H9 (cell line): ENCODE measurements around the gene BCAS1. TPM values are rescaled to one million over a fixed set of nuclear protein-coding genes. Genes with fewer than 3 reads are reported as not detected.

Source experiments
- DNase-seq: peaks from one replicate; pipeline ENCODE4 v3.0.0-alpha.2; 2017
- H2AFZ ChIP-seq: one replicate; pipeline ENCODE4 v1.6.1; 2013; ENCODE audit warnings: mild to moderate bottlenecking, low read length, control low read depth, moderate library complexity
- H2AK5ac ChIP-seq: 2 replicates; pipeline ENCODE4 v1.6.1; 2013; ENCODE audit warnings: low read length, control low read depth, mixed read lengths; ENCODE audit not compliant: insufficient read length
- H2BK120ac ChIP-seq: one replicate; pipeline ENCODE4 v1.6.1; 2013; ENCODE audit warnings: low read depth, mild to moderate bottlenecking, low read length, control low read depth, inconsistent platforms; ENCODE audit not compliant: poor library complexity, severe bottlenecking
- H2BK12ac ChIP-seq: 2 replicates; pipeline ENCODE4 v1.6.1; 2013; ENCODE audit warnings: low read length, control low read depth, mixed read lengths, low read depth; ENCODE audit not compliant: insufficient read length
- H2BK15ac ChIP-seq: 2 replicates; pipeline ENCODE4 v1.6.1; 2013; ENCODE audit warnings: low read depth, low read length, control low read depth
- H2BK20ac ChIP-seq: one replicate; pipeline ENCODE4 v1.6.1; 2013; ENCODE audit warnings: low read depth, mild to moderate bottlenecking, low read length, control low read depth, inconsistent platforms; ENCODE audit not compliant: poor library complexity, severe bottlenecking
- H2BK5ac ChIP-seq: 2 replicates; pipeline ENCODE4 v1.6.1; 2013; ENCODE audit warnings: low read length, control low read depth, mixed read lengths; ENCODE audit not compliant: insufficient read length
- H3K14ac ChIP-seq: 2 replicates; pipeline ENCODE4 v1.6.1; 2013; ENCODE audit warnings: low read length, control low read depth; ENCODE audit not compliant: insufficient read depth
- H3K18ac ChIP-seq: 2 replicates; pipeline ENCODE4 v1.6.1; 2013; ENCODE audit warnings: low read depth, mild to moderate bottlenecking, mixed read lengths, low read length, control low read depth; ENCODE audit not compliant: insufficient read length
- H3K23ac ChIP-seq: 2 replicates; pipeline ENCODE4 v1.6.1; 2013; ENCODE audit warnings: low read length, control low read depth, mixed read lengths, low read depth; ENCODE audit not compliant: insufficient read length
- H3K23me2 ChIP-seq: 2 replicates; pipeline ENCODE4 v1.6.1; 2013; ENCODE audit warnings: low read depth, mild to moderate bottlenecking, mixed read lengths, low read length, control low read depth; ENCODE audit not compliant: insufficient read length, poor library complexity, severe bottlenecking
- H3K27ac ChIP-seq: 2 replicates; pipeline ENCODE4 v1.5.1; 2013; ENCODE audit warnings: low read length, control low read depth, mixed read lengths, low read depth; ENCODE audit not compliant: insufficient read length
- H3K27me3 ChIP-seq: 2 replicates; pipeline ENCODE4 v1.6.1; 2013; ENCODE audit warnings: low read length, control low read depth, inconsistent platforms; ENCODE audit not compliant: insufficient read depth
- H3K4ac ChIP-seq: 2 replicates; pipeline ENCODE4 v1.6.1; 2013; ENCODE audit warnings: low read depth, mild to moderate bottlenecking, control low read depth, inconsistent platforms, low read length, moderate library complexity
- H3K4me1 ChIP-seq: 2 replicates; pipeline ENCODE4 v1.6.1; 2013; ENCODE audit warnings: low read length, control low read depth, inconsistent platforms; ENCODE audit not compliant: insufficient read depth
- H3K4me2 ChIP-seq: 2 replicates; pipeline ENCODE4 v1.6.1; 2013; ENCODE audit warnings: low read length, control low read depth, mixed read lengths; ENCODE audit not compliant: insufficient read length, insufficient read depth
- H3K56ac ChIP-seq: 2 replicates; pipeline ENCODE4 v1.6.1; 2013; ENCODE audit warnings: low read depth, mild to moderate bottlenecking, mixed read lengths, low read length, control low read depth; ENCODE audit not compliant: insufficient read length
- H3K79me1 ChIP-seq: 2 replicates; pipeline ENCODE4 v1.6.1; 2013; ENCODE audit warnings: low read depth, mild to moderate bottlenecking, moderate library complexity, low read length, control low read depth, inconsistent platforms; ENCODE audit not compliant: insufficient read depth, poor library complexity, severe bottlenecking
- H3K79me2 ChIP-seq: 2 replicates; pipeline ENCODE4 v1.6.1; 2013; ENCODE audit warnings: low read length, control low read depth, inconsistent platforms; ENCODE audit not compliant: insufficient read depth
- H3K9ac ChIP-seq: 2 replicates; pipeline ENCODE4 v1.6.1; 2013; ENCODE audit warnings: low read length, control low read depth, mixed read lengths; ENCODE audit not compliant: insufficient read length; ENCODE audit errors: extremely low read depth
- H3K9me3 ChIP-seq: one replicate; pipeline ENCODE4 v1.6.1; 2013; ENCODE audit warnings: low read depth, low read length, inconsistent platforms; ENCODE audit not compliant: control insufficient read depth
- H3T11ph ChIP-seq: one replicate; pipeline ENCODE4 v1.6.1; 2013; ENCODE audit warnings: mild to moderate bottlenecking, low read length, control low read depth, inconsistent platforms
- H4K20me1 ChIP-seq: one replicate; pipeline ENCODE4 v1.6.1; 2013; ENCODE audit not compliant: control insufficient read depth, insufficient read length, insufficient read depth
- H4K5ac ChIP-seq: 2 replicates; pipeline ENCODE4 v1.6.1; 2013; ENCODE audit warnings: low read depth, mild to moderate bottlenecking, mixed read lengths, low read length, control low read depth; ENCODE audit not compliant: insufficient read length
- H4K8ac ChIP-seq: replicated peaks from 2 replicates; pipeline ENCODE4 v1.6.1; 2013; ENCODE audit warnings: low read length, control low read depth, mixed read lengths, low read depth; ENCODE audit not compliant: insufficient read length
- H4K91ac ChIP-seq: 2 replicates; pipeline ENCODE4 v1.6.1; 2013; ENCODE audit warnings: low read depth, mild to moderate bottlenecking, moderate library complexity, mixed read lengths, low read length, control low read depth; ENCODE audit not compliant: insufficient read length
- H3K27ac Mint-ChIP-seq, 3 experiments: 2 replicates in 2 of 3; 3 replicates in 1 of 3; pipeline ENCODE4 v1.8.0; 2020 to 2021; ENCODE audit warnings: mixed read lengths in 3 of 3, mild to moderate bottlenecking in 1 of 3, moderate library complexity in 1 of 3
- H3K27me3 Mint-ChIP-seq: 2 replicates; pipeline ENCODE4 v1.8.0; 2021; ENCODE audit warnings: low read depth, mild to moderate bottlenecking, moderate library complexity, mixed read lengths
- H3K36me3 Mint-ChIP-seq, 3 experiments: 2 replicates in 2 of 3; 3 replicates in 1 of 3; pipeline ENCODE4 v1.8.0; 2020 to 2021; ENCODE audit warnings: low read depth in 3 of 3, mixed read lengths in 3 of 3; ENCODE audit not compliant: insufficient read depth in 1 of 3
- H3K4me1 Mint-ChIP-seq, 2 experiments: 2 replicates each; pipeline ENCODE4 v1.8.0; 2020; ENCODE audit warnings: mixed read lengths in 2 of 2
- H3K4me3 Mint-ChIP-seq, 2 experiments: 2 replicates in 1 of 2; 3 replicates in 1 of 2; pipeline ENCODE4 v1.8.0; 2020 to 2021; ENCODE audit warnings: mild to moderate bottlenecking in 2 of 2, mixed read lengths in 2 of 2, moderate library complexity in 1 of 2
- H3K9me3 Mint-ChIP-seq, 2 experiments: 2 replicates in 1 of 2; 3 replicates in 1 of 2; pipeline ENCODE4 v1.8.0; 2020; ENCODE audit warnings: mild to moderate bottlenecking in 2 of 2, mixed read lengths in 2 of 2, moderate library complexity in 1 of 2
- CTCF ChIP-seq: fragments of 200-600 bp; sonication (generic); conservative IDR thresholded peaks from 3 replicates; pipeline ENCODE4 v1.8.0; 2021; ENCODE audit warnings: antibody characterized with exemption, mild to moderate bottlenecking
- WGBS: extraction: QIAGEN DNeasy Blood & Tissue Kit; methylation state at CpG from one replicate; pipeline ENCODE4 v1.1.7; 2013; ENCODE audit warnings: missing lambda C conversion rate, low lambda C conversion rate, mixed read lengths; ENCODE audit not compliant: insufficient read length; ENCODE audit errors: extremely low coverage; 5-methylcytosine and 5-hydroxymethylcytosine counted together
- total RNA-seq: library from RNA; stranded (reverse); gene quantifications from 2 replicates; pipeline ENCODE4 v1.2.1, GENCODE V29; 2021

BCAS1 gene
- total RNA-seq, 1 experiment from 2014 or later = 0.15 TPM

DNA sequence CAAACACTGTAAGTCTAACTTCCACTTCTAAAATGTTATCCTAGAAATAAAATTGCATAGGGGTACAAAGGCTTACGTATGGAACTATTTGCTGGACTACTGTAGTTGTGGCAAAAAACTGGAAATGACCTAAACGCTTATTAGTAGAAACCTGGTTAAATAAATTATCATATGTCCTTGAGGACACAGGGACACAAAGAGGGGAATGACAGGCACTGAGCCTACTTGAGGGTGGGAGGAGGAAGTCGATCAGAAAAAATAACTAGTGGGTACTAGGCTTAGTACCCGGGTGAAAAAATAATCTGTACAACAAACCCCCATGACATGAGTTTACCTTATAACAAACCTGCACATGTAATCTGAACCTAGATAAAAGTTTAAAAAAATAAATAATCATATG lies 28.4 kb downstream of the BCAS1 start:
- H3K9me3 ChIP-seq = no peaks in the 10 kb centered on the region
- H3K23me2 ChIP-seq = no peaks in the 10 kb centered on the region
- no peak overlapping the region for H2BK12ac ChIP-seq
- no peak overlapping the region for H3T11ph ChIP-seq
- no peak overlapping the region for H3K4ac ChIP-seq
- Mint-ChIP-seq H3K36me3 (peaks cover 0 to 4% (median 0%) of the 10 kb centered on the region in 3 experiments; a peak in 1 of 7 replicates), H3K27me3 (no peaks in the 10 kb centered on the region), H3K4me3 (no peak overlapping the region), H3K4me1 (no peaks in the 10 kb centered on the region), H3K9me3 (peaks cover 2 to 3% of the 10 kb centered on the region in 2 experiments; a peak in 2 of 5 replicates), H3K27ac (no peak overlapping the region; a peak in 1 of 7 replicates)
- no peaks in the 10 kb centered on the region for H3K27me3 ChIP-seq
- DNase-seq = no peak
- H2BK20ac ChIP-seq = no peak overlapping the region
- no peak for TF ChIP-seq CTCF
- H3K56ac ChIP-seq = no peak overlapping the region
- no peak overlapping the region for H4K8ac ChIP-seq
- no peaks in the 10 kb centered on the region for H3K79me1 ChIP-seq
- no peak overlapping the region for H3K18ac ChIP-seq
- no peak overlapping the region for H3K14ac ChIP-seq
- H3K9ac ChIP-seq = no peak overlapping the region
- H3K27ac ChIP-seq = no peak overlapping the region
- no peak overlapping the region for H2BK15ac ChIP-seq
- no peak overlapping the region for H3K4me2 ChIP-seq
- no peak overlapping the region for H2BK120ac ChIP-seq
- H4K91ac ChIP-seq = no peak overlapping the region
- no CpG with 5 or more reads among the region's 4 CpGs for WGBS
- H3K79me2 ChIP-seq = no peaks in the 10 kb centered on the region
- H4K5ac ChIP-seq = no peak overlapping the region
- no peaks in the 10 kb centered on the region for H3K4me1 ChIP-seq
- H3K23ac ChIP-seq = no peak overlapping the region
- H2AFZ ChIP-seq = no peak overlapping the region
- no peak overlapping the region for H2BK5ac ChIP-seq
- H4K20me1 ChIP-seq = no peaks in the 10 kb centered on the region
- no peak overlapping the region for H2AK5ac ChIP-seq
